PC-9 (cell line): ENCODE measurements around the gene URAD.

Experiments
- CTCF ChIP-seq: fragments of 200-600 bp; sonication (generic); conservative IDR thresholded peaks from 2 replicates; pipeline ENCODE4 v1.6.1; 2017; ENCODE audit warnings: mixed run types, antibody characterized with exemption, mild to moderate bottlenecking, moderate library complexity
- EZH2 ChIP-seq: fragments of 200-600 bp; sonication (generic); IDR thresholded peaks from 2 replicates; pipeline ENCODE4 v1.8.0; 2017; ENCODE audit warnings: antibody characterized with exemption, low read depth

GRCh38 chr13:28037399-28037798, 48.9 kb upstream of the URAD start:
- TF ChIP-seq CTCF: no peak
- TF ChIP-seq EZH2: no peak
